GM18502 (cell line): ENCODE measurements around the gene CADPS.

ENCODE experiments used
- ATAC-seq: cut with Tn5 transposase; IDR thresholded peaks from one replicate; pipeline ENCODE4 v1.9.1; 2021; ENCODE audit warnings: mild to moderate bottlenecking; ENCODE audit not compliant: unreplicated experiment, poor library complexity

CADPS gene

DNA sequence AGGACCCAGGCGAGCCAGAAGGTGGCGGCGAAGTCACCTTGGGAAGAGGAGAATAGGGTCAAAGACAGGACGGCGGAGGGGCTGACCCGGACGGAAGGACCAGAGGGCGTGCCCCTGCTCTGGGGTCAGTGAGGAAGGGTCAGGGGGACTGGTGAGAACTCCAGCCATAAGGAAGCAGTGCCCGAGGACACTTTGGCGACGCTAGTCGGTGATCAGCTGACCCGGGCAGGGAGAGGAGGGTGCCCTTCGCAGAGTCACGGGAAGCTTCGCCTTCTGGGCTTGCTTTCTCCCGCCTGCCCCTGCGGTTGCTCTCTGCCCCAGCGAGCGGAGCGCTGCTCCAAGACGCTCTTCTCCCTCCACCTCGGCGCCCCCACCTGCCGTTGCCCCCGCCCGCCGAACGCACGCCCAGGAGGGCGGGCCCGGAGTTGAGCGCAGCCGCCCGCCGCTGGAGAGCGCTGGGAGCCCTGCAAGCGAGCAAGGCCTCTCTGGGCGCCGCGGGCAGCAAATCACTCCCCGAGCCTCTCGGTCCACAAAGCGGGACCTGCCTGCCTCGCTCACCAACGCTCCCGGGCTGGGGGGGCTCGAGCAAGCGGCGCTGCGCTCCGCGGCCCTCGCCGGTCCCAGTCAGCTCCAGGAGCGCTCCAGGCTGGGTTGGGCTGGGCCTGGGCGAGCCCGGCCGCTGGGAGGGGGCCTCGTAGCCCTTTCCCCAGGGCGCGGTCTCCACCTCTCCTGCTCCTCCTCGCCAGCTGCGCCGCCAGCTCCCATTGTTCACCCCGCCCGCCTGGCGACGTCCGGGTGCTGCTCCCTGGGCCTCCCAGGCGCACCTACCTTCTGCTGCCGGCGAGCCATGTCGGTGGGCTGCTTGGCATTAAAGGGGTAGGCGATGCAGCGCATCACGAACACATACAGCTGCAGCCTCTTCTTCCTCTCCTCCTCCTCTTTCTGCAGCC is 1.2 kb downstream of the CADPS start:
- ATAC-seq, result no peak

DNA sequence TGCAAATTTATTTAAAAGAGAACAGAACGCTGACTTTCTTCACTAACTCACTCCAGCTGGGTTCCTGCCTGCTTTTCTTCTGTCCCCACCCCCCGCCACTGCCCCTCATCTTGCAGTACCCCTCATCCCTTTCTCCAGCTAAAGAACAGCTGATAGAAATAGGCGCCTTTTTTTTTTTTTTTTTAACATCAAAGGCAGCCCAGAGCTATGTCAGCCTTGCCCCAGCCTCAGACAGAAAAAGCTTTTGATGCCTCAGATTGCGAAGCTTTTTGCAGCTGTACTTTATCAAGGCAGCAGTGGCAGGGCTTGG is 1.8 kb downstream of the CADPS start:
- no peak for ATAC-seq

DNA sequence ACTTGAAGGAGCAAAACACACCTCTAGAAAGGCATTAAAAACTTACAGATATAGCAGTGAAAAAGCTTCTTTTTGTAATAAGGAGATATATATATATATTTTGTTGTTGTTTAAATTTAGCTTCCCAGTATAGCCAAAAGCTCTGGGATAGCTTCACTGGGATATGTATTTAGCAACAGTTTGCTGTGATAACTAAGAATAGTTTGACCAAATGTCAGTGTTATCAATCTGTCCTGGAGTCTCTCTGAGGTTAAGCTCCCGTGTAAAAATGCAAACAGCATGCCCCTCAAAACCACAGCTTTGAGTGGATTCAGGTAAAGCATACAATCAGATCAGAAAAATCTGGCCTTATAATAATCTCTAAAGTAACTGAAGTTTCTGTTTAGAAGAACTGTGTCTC is 2.9 kb downstream of the CADPS start:
- no peak for ATAC-seq

DNA sequence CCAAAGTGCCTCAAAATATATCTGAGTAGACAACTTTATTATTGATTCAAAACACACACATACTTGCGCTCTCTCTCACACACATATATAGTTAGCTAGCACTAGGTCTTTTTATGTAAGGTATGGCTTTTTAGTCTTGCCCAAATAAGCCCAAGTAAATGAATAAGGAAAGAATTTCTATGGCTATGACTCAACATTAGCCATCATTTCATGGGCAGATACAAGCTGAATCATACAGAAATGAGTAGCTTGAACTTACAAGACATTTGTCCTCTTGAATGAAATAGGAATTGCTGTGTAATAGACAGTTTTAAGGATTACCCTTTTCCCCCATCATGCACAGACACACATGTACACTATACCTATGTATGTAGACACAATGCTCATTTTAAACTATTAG is 4.9 kb downstream of the CADPS start:
- ATAC-seq, result no peak

DNA sequence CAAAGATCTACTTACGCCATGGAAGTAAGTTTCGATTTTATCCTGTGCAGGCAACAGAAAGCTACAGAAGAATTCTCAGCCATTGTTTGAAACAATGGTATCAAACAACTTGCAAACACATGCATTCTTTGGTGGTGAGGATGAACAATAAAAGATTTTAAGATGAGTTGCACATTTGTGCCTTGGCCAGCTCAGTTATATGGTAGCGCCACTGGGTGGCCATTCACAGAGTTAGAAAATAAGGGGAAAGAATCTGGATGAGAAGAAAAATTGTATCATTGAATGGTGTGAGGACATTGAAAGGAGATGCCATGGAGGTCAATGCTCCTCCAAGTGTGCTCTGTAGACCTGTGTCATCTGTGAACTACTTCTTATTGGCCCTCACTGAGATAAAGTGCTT is 11.6 kb downstream of the CADPS start:
- no peak for ATAC-seq

DNA sequence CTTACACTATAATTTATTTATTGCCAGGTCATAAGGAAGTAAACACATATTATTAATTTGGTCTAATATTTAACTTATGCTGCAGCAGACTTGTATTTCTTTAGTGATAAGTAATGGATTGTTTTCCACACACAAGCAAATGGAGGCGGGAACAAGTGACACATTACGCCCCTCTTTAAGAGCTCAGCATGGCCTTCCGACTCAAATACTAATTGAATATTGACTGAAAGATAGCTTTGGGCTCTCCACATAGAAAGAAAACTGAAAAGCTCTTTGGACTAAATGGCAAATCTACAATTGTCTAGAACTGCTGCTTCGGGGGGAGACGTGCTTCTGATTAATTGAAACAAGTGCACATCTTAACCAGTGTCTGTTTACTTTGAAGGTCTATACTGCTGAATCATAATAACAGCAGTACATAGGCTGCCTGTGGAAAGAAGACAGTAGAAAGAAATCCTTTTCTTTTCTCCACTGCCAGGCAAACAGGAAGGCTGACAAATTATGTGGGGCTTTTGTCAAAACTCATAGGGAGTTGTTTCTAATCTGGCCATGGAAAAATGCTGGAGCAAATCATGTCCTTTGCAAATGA is 15.9 kb downstream of the CADPS start:
- ATAC-seq, result no peak

DNA sequence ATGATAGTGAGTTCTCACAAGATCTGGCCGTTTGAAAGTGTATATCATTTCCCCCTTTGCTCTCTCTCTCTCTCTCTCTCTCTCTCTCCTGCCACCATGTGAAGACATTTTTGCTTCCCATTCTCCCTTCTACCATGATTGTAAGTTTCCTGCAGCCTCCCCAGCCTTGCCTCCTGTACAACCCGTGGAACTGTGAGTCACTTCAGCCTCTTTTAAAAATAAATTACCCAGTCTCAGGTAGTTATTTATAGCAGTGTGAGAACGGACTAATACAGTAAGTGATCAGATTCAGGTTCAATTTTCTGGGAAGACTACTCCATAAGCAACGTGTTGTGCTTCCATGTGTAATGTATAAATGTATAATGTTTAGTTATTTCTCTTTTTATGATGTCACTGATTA is 29.2 kb downstream of the CADPS start:
- no peak for ATAC-seq

DNA sequence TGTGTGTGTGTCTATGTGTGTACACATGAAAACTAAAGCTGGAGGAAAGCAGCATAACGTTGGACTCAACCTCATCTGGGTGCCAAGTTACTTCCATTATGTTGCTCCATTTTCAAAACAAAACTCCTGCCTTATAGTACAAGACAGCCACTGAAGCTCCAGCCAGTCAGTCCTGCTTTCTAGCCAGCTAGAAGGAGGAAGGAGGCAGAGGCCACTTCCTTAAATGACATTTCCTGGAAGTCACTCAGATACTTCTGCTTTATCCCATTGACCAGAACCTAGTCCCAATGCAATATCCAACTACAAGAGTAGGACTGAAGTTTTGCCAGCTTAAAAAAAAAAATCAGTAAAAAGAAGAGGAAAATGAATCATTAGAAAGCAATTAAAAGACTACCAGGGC is 31.7 kb downstream of the CADPS start:
- ATAC-seq, result no peak

DNA sequence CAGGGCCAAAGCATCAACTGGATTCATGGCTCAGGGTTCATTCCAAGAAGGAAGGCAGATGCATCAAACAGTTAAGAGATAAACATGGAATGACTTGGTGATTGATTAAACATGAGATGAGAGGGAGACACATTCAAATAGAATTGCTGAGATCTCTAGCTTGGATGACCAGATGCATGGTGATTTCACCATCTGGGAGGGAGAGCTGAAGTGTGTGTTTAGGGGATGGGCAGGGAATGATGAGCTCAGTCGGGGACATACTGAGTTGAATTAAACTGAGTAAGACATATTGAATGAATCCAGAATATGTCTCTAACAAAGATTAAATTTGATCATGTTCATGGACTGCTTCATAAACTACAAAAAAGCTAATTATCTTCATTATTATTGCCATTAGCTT is 35.5 kb downstream of the CADPS start:
- ATAC-seq, result no peak

DNA sequence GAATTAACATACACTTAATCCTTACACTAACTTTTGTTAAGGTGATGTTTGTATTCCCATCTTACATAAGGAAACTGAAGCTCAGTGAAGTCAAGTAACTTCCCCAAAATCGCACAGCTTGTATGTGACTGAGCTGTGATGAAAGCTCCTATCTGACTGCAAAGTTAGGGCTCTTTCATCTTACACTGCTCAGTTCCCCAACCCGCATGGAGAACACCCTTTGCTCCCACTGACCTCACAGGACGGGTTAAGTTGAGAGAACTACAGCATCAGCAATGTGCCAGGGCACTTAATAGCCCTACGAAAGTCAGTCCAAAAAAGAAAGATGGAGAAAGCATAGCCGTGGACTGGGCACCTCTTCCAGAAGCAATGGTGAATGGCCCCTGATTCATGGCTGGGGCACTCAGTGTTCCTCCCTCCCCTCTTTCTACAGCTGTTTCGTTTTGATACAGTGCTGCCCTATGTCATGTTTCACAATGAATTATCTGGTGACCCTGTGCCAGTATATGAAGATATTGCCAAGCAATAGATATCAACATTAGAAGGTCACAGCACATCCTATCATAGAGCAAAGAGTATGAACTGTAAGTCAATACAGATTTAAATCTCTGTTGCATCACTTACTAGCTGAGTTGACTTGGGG is 38.0 kb downstream of the CADPS start:
- ATAC-seq, result no peak

DNA sequence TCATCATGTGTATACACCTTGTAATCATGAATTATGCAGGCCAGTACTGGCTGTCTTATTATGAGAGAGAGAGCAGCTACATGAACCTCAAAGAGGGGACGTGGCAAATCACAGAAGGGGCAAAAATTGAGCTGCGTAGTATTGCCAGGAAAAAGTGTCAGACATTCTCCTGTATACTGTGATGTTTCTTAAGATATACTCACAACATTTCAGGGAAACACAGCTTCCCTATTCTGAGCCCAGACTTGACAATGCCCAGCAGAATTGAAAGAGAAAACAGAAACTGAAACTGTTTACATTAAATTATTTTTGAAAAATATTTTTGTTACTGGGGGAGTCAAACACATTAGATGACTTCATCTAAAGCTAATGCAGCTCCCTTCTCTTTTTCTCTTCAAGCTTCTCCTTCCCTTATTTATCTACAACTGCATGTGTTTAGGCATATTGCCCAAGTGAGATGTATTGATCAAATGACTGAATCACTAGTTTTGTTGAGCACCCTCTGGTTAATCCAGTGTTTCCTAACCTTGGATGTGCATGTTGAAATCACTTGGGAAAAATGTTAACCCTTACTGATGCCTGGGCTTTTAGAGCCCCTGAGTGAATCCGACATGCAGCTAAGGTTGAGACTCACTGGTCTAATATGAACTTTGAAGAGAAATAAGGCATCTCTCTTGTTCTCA is 39.5 kb downstream of the CADPS start:
- peak; percentile 68 for ATAC-seq

DNA sequence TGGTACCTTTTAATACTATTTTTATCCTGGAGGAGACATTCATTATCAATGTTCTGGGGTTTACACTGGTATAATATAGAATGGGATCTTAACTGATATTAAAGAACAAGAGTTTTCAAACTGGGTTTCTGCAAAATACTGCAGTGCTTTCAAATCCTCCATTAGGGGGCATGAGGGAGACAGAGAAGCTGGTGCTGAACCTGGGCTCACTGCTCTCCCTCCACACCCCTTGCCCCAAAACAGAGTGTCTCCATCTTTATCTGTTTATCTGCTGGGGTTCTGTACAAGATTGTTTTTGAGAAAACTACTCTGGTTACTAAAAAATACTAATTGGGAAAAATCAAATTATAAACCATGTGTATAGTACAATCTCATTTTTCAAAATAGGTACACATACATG is 41.7 kb downstream of the CADPS start:
- ATAC-seq, result no peak

DNA sequence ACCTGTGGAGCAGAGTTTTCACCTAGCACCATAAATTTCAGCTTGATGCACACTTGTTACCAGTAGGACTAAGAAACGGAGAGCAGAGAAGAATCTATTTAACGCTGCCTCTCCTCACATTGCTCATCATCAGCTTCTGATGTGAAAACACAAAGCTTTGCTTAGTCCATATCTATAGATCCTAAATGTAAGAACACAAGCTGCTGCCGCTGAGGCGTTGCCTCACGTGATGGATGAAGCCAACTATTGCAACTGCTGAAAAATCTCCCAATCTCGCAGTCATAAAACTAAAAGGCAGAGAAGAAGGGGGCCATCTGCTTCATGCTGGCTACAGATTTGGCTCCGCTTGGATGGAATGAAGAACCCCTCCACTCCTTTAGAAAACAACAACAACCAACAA is 42.7 kb downstream of the CADPS start:
- no peak for ATAC-seq

DNA sequence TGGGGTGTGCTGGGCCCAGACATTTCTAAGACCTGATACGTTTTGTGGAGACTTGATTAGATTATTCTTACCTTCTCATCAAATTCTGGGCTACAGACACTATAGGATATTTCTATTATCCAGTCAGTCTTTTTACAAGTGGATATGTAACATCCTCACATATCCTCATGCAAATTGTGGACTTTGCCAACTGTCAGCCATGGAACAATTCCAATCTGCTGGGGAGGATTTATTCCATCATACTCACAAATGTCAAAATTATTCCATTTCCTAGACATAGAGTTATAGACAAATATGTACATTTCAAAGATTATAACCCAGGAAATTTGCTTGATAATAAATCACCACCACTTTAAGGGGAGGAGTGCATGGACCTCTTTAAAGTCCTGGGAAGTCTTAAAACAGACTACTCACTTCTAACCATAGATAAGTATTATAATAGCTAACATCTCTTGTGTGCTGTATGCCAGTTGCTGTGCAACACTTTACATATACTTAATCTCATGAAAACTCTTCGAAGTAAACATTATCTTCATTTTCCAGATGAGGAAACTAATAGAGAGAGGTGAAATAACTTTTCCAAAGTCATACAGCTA is 44.4 kb downstream of the CADPS start:
- no peak for ATAC-seq

DNA sequence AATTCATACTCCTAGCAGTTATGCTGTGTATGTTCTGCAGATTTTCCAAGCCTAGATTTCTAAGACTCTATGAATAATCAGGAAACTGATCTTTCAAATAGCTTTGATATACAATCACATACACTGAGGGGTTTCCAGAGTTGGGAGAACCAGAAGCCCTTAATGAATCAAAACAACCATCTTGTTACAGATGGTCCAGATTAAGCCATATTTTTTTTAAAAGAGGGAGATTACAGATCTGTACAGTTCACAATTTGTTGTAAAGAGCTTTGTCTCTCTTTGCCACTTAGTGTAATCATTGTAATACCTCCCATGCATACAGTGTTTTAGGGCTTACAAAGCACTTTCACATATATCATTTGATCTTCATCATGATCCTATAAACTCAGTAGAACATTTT is 47.7 kb downstream of the CADPS start:
- ATAC-seq, result no peak

DNA sequence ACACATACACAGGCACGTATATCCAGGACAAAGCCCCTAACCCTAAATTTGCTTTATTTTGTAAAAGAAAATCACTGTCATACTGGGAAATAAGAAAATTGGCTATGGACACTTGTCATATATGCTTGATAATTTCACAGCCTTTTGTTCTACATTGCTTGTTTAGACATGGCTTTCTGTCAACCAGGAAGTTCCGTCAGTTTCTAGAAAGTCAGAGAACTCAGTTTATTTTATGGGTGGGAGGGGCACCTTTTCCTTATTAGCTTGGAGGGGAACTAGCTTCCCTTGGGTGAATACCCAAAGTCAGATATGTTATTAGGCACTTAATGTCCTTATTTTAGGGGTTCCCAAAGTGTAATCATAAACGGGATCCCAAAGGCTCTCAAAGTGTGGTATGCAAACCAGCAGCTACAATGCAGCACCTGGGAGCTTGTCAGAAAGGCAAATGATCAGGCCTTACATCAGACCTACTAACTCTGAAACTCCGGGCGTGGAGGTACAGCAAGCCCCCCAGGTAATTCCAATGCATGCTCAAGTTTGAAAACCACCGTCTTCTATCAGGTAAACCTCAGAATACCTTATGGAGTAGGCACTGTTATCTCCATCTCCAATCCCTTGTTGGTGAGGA is 50.1 kb downstream of the CADPS start:
- ATAC-seq, result no peak

DNA sequence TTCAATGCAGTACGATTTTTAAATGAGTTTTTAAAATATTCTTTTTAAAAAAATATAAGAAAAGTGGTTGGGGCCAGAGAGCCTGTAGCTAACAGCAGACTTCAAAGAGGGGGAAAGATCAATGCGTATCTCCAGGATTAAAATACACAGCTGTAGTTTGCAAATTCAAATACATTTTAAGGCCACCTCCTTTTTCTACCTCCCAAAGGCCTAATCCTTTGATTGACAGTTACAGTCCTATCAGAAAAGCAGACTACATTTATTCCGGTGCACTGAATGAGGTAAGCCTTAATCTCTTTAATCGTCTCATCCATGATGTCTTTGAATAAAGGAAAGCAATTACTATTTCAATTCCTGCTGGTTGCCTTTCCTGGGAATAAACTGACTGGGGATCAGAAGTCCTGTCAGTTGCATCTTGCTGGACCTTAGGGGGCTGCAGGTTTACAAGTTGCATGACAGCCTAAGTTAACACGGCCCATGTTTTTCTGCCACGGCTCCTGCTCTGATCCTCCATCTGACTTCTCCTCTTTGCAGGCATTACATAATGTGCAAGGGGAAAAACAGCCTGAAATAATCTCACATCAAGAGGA is 51.7 kb downstream of the CADPS start:
- no peak for ATAC-seq

DNA sequence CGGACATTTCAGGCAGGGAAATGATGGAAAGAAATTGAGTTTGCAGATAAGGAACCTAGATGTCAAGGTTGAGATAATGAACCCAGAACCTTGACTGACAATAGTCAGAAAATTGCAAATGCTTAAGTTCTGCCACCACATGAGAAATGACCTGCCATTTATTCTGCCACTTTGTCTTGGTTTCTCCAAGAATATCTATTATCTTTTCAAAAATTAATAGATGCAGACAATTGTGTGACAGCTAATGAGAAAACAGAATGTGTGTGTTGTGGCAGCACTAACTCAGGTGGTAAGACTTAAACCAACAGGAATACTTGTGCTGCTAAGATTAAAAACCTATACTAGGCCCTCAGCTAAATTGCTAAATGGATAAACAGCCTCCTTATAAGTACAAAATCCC is 52.3 kb downstream of the CADPS start:
- no peak for ATAC-seq

DNA sequence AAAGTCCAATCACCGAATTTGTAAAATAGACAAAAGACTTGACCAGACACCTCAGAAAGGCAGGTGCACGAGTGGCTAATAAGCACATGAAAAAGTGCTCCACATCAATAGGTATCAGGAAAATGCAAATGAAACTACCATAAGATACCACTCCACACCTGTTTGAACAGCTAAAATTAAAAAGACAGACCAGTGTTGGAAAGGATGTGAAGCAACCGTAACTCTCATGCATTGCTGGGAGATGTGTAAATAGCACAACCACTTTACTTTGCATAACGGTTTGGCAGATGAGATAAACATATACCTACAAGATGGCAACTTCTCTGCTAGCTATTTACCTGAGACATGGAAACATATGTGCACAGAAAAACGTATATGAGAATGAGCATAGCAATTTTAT is 56.9 kb downstream of the CADPS start:
- peak; percentile 88 for ATAC-seq

DNA sequence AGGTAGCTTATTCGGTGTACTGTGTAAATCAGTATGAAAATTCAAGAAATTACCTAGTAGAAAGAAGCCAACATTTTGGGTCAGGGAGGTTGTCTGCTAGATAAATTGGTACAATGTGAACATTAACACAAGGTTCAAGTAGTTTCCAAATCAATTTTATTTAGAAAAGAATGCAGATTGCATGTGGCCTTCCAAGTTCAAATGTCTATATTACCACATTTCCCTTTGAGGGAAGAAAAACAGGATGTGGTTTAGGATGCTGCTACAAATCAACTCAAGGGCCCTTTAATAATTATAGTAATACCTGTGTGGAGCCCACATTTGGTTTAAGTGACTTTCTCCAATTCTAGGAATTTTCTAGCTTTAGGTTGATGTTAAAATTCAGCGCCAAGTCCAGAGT is 57.5 kb downstream of the CADPS start:
- no peak for ATAC-seq
